ENCODE measurements around the gene RHOBTB1.

The RHOBTB1 gene

GRCh38 chr10:60952067-60952845, 8.3 kb upstream of the RHOBTB1 start:
- H3K27me3 ChIP-seq, result no peaks in the 10 kb centered on the region
- H3K4me3 ChIP-seq (ENCODE audit: low read depth, low read length), result no peak overlapping the region
- H3K36me3 ChIP-seq, result no peaks in the 10 kb centered on the region
- no peak for TF ChIP-seq CTCF (IDR thresholded peaks at IDR 0.05; ENCODE audit: low read depth, low read length)
- no peak for DNase-seq
- H3K9me3 ChIP-seq, result no peaks in the 10 kb centered on the region
- H3K4me1 ChIP-seq, result peaks cover 4% of the 10 kb centered on the region; the same call in 1 of the 2 replicates

GRCh38 chr10:60951272-60951724, 7.3 kb upstream of the RHOBTB1 start:
- no peaks in the 10 kb centered on the region for H3K36me3 ChIP-seq
- TF ChIP-seq CTCF (IDR thresholded peaks at IDR 0.05; ENCODE audit: low read depth, low read length), result no peak
- H3K4me3 ChIP-seq (ENCODE audit: low read depth, low read length), result no peak overlapping the region
- H3K9me3 ChIP-seq, result no peaks in the 10 kb centered on the region
- no peaks in the 10 kb centered on the region for H3K27me3 ChIP-seq
- no peaks in the 10 kb centered on the region; the same call in 1 of the 2 replicates for H3K4me1 ChIP-seq
- no peak for DNase-seq

- no peaks in the 10 kb centered on the region for H3K36me3 ChIP-seq
- DNase-seq, result no peak
- H3K9me3 ChIP-seq, result no peaks in the 10 kb centered on the region
- no peaks in the 10 kb centered on the region; the same call in 1 of the 2 replicates for H3K4me1 ChIP-seq
- H3K27me3 ChIP-seq, result no peaks in the 10 kb centered on the region
- no peak for TF ChIP-seq CTCF (IDR thresholded peaks at IDR 0.05; ENCODE audit: low read depth, low read length)
- no peak overlapping the region for H3K4me3 ChIP-seq (ENCODE audit: low read depth, low read length)
These were observed 6.3 kb upstream of the RHOBTB1 start for GRCh38 chr10:60950300-60950699.

GRCh38 chr10:60948851-60949250, 4.9 kb upstream of the RHOBTB1 start:
- Histone ChIP-seq H3K27me3 (no peaks in the 10 kb centered on the region), H3K36me3 (no peaks in the 10 kb centered on the region), H3K4me1 (no peaks in the 10 kb centered on the region; the same call in 1 of the 2 replicates), H3K9me3 (no peaks in the 10 kb centered on the region), H3K4me3 (ENCODE audit: low read depth, low read length) (no peak overlapping the region)
- TF ChIP-seq CTCF (IDR thresholded peaks at IDR 0.05; ENCODE audit: low read depth, low read length), result no peak
- no peak for DNase-seq

- TF ChIP-seq CTCF (IDR thresholded peaks at IDR 0.05; ENCODE audit: low read depth, low read length), result no peak
- Histone ChIP-seq H3K4me1 (no peaks in the 10 kb centered on the region), H3K36me3 (no peaks in the 10 kb centered on the region), H3K27me3 (no peaks in the 10 kb centered on the region), H3K4me3 (ENCODE audit: low read depth, low read length) (peak overlapping the region; percentile 84), H3K9me3 (no peaks in the 10 kb centered on the region)
- no peak for DNase-seq
These were observed 919 bp upstream of the RHOBTB1 start for GRCh38 chr10:60944910-60945297.

- Histone ChIP-seq H3K9me3 (no peaks in the 10 kb centered on the region), H3K36me3 (no peaks in the 10 kb centered on the region), H3K27me3 (no peaks in the 10 kb centered on the region), H3K4me3 (ENCODE audit: low read depth, low read length) (peak overlapping the region; percentile 84), H3K4me1 (no peaks in the 10 kb centered on the region)
- peak; percentile 79 for DNase-seq
- no peak for TF ChIP-seq CTCF (IDR thresholded peaks at IDR 0.05; ENCODE audit: low read depth, low read length)
These were observed 498 bp downstream of the RHOBTB1 start for GRCh38 chr10:60943316-60944057.

Measured in BE2C (cell line).